Adrenal gland (tissue), 5 donors: Measurements from ENCODE around the gene ROM1.

Experiments used
- CTCF ChIP-seq, 6 experiments: fragments of 450-650 bp in 4 of 6; fragments of 200-600 bp in 2 of 6; sonication (generic) in 1 of 6; IDR thresholded peaks; 1 replicate in 5 of 6; 2 replicates in 1 of 6; pipeline versions ENCODE4 v1.5.1 to v1.8.0; 2016 to 2021; ENCODE audit warnings: antibody characterized with exemption in 6 of 6, mild to moderate bottlenecking in 2 of 6, moderate library complexity in 1 of 6
- POLR2A ChIP-seq, 2 donors: fragments of 450-650 bp; IDR thresholded peaks; one replicate each; pipeline ENCODE4 v1.6.1; 2017; ENCODE audit warnings: antibody characterized with exemption in 2 of 2, mild to moderate bottlenecking in 2 of 2, moderate library complexity in 1 of 2
- donor health status: DM: no; HTN: no; CAD: no.

GRCh38 chr11:62595124-62595523 is 17.9 kb upstream of the ROM1 start:
- TF ChIP-seq CTCF (IDR thresholded peaks at IDR 0.05) (no peak), POLR2A (IDR thresholded peaks at IDR 0.05) (no peak)
